Stimulated activated CD4-positive, alpha-beta T cell treated with anti-CD3 and anti-CD28 coated beads, Interleukin-12 subunit alpha, Interleukin-12 subunit beta, amount 100 ng/mL, for 4 hours (primary cell): ENCODE measurements around the gene CYP27C1.
A peak's percentile ranks its signal among the peaks of the same experiment; 100 is the strongest.
"Not testable (repeated sequence)": the region's sequence is repeated elsewhere in the genome, so short reads cannot be mapped to it uniquely, and the experiment has no call there.

Experiments
- DNase-seq: peaks from one replicate; pipeline ENCODE4 v3.0.0-alpha.2; 2020

The CYP27C1 gene

DNA sequence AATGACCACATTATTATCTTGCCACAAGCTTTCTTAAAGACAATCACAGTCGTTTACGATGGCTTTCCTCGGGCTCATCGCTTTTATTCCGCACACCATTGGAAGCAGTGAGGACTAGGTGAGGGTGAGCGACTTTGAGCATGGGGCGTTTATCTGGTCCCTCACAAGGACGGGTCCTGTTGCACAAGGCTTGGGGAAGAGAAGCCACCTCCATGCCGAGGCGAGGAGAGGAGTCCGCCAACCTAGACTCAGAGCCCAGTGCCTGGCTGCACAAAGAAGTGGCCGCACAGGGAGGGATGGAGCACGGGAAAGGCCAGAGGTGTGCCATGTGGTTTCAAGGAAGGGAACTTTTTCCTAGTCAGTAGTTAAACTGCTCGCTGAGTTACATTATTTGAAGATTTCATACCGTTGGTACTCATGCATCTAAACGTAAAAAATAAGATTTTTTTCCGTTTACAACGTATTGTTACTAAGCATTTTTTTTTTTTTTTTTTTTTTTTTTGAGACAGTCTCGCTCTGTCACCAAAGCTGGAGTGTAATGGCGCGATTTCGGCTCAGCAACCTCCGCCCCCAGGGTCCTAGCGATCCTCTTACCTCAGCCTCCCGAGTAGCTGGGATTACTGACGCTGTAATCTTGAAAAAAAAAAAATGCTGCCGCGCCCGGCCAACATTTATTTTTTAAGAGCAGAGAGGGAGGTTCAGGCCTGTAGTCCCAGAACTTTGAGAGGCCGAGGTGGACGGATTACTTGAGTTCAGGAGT, 849 bp upstream of the CYP27C1 start:
- DNase-seq: no peak

- DNase-seq: peak; percentile 15
Measured at GRCh38 chr2:127219171-127220070, 678 bp downstream of the CYP27C1 start.

GRCh38 chr2:127218812-127219170, 1.3 kb downstream of the CYP27C1 start:
- no peak for DNase-seq

DNA sequence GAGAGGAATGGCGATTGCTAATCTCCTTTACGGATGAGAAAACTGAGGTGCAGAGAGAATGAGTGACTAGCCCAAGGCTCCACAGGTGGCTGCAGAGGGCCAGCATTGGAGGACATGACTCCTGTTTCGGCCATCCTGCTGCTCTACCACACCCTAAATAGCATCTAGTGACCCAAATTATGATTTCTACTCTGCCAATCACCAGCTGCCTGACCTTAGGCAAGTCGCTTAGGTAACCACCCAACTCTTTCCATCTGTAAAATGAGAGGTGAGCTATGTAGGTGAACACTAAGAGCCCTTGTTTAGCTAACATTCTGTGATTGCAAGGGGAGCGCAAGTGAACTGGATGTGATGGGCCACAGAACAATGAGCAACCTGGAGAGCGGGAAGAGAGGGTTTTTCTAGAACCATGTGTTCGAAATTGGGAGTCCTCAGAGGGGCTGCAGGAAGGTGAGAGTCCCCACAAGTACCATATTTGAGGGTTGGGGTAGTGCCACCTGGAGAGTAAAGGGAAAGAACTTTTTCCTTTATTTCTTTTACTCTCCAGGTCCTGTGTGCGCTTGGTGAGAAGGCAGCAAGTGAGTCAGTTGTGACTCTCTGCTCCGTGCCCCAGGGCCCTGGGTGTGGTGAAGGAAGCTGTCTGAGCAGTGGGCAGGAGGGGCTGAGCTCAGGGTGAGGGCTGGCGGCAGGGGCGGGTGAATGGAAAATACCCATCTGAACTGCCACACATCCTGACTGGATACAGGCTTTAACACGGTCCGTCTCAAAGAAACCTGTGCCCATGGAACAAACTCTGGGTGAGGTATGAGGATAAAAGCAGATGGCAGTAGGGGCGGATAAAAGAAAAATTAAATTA, 2.4 kb downstream of the CYP27C1 start:
- DNase-seq: no peak

DNA sequence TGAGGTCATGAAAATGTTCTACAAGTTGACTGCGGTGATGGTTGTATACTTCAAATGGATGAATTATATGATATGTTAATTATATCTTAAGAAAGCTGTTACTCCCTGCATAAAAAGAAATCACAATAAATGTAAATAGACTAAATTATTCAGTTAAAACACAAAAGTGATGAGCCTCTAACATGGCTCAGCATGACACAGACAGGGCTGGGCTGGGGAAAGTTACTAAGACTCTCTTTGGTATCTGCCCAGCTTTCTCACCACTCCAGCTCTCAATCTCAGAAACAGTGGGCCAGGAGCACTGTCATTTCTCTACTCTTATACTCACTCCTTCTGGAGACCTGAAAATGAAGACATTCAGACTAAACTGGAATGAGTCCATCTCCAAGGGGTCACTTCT, 3.5 kb downstream of the CYP27C1 start:
- DNase-seq: no peak

DNA sequence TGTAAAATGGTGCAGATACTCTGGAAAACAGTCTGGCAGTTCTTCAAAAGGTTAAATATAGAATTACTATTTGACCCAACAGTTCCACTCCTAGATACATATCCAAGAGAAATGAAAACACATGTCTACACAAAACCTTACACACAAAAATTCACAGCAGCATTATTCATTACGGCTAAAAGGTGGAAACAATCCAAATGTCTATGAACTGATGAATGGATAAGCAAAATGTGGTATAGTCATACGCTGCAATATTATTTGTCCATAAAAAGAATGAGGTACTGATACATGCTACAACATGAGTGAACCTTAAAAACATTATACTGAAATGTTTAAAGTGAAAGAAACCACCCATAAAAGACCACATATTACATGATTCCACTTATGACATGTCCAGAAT, 4.0 kb downstream of the CYP27C1 start:
- no peak for DNase-seq

GRCh38 chr2:127214201-127214600, 5.9 kb downstream of the CYP27C1 start:
- DNase-seq: not testable (repeated sequence)

DNA sequence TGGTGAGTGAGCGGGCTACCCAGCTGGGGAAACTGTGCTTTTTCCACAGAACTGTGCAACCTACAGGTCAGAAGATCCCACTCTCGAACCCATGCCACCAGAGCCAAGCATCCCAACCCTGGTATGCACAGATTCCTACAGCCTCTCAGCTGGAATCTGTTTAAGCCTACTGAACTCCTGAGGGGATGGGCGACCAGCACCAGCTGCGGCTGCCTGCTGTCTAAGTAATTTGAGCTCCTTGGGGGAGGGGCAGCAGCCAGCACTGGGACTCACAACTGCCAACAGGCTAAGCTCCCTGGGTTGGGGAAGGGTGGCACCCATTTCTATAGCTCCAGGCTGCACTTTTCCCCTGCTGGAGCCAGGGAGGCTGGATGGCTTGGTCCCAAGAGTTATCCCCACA, 11.8 kb downstream of the CYP27C1 start:
- no peak for DNase-seq

DNA sequence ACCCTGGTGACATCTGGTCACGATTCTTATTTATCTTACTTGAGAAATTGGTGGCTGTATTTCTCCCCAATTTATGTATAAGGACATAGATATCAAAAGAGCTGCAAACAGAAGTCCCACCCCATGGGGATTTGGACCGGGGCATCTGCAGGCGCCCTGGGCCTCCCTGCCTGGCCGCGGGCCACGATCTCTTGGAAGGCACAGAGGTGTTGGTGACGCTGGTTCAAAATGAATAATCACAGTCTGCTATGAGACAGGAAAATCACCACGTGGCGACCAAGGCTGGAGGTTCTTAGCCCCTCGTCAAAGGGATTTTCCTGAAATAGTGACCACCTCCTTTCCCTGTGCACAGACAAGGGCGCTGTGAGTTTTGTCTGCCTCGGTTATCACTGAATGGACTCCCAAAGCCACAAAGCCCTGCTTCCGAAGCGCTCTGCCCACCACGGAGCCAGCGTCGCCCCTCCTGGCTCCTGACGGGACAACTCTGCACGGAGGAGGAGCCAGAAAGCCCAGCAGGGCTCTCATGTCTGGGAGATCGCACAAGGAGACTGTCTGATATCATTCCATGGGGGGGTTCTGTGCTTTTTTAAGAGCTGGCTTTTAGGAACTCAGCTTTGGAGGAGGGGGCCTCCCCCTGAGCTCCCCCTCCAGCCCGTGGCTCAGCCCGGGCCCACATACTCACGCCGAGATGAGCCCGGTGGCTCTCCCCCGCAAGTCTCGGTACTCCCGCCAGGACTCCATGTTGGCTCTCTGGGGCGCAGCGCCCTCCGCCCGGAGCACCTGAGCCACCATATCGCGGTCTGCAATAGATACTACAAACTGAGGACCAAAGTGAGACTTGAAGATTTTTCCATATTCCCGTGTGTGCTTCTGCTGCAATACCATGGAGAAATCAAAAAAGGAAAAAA, 14.6 kb downstream of the CYP27C1 start:
- DNase-seq: no peak

GRCh38 chr2:127201452-127201851, 18.6 kb downstream of the CYP27C1 start:
- DNase-seq: no peak

DNA sequence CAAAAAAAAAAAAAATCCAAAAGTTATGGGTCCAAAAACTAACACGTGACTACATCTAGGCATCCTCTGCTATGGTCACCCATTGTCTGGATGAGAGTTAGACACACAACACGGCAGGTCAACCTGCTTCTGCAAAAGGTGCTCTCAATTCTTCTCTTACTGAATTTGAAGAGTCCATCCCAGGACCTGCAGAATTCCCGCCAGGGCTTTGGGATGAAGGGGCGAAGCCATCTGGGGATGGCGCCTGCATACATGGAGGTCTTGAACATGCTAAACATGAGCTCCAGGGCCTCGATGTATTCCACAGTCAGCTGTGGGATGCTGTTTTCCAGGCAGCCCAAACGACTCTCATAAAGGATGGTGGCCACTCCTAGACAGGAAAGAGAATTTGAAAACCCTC, 19.1 kb downstream of the CYP27C1 start:
- no peak for DNase-seq

- DNase-seq: no peak
Measured at GRCh38 chr2:127199223-127199622, 20.9 kb downstream of the CYP27C1 start.

- peak; percentile 51 for DNase-seq
Measured at GRCh38 chr2:127197475-127198385, 22.4 kb downstream of the CYP27C1 start.

DNA sequence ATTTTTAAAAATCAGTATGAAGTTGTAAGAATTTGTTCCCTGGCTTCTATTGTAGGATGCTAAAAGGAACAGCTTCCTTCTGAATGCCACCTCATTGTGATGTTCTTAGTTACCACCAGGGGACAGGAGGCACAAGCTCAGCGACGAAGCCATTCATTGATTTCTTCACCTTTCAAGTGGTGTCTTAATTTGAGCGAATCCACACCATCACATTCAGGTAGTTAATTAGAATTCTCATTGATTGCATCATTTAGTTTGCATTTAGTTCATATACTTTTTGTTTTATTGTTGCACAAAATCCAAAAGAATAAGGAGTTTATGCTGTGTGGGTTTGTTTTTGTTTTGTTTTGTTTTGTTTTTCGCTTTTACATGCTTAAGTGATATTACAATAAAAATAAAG, 23.1 kb downstream of the CYP27C1 start:
- DNase-seq: no peak

DNA sequence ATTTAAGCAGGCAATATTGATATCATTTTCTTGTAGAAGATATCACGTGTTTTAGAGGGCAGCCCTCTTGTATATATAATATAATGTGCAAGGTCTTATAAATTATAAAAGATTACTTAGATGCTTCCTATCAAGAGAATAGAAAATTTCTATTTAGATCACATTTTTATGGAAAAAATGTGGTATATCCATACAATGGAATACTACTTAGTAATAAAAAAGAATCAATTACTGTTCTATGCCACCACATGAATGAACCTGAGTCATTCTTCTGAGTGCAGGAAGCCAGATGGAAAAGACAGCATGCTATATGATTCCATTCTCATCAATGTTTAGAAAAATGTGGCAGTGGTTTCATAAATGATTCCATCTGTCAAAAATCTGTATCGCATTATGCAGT, 23.6 kb downstream of the CYP27C1 start:
- DNase-seq: no peak

- DNase-seq: no peak
Measured at GRCh38 chr2:127195140-127196074, 24.7 kb downstream of the CYP27C1 start.

DNA sequence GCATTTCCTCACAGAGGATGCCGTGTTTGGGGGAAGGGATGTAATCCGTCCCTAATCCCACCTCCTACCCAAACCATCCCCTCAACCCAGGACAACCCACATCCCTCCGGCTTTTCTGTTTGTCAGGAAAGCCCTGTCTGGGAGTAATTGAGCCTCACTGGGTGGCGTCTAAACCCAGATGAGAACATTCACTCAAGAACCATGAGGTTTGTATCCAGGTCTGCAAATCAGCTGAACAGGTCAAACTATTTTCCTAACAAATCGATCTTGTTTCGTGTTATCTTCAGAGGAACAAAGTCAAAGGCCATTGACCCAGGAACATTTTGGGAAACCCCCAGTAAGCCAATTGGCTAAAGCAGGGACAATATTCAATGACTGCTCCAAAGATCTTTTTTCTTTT, 25.7 kb downstream of the CYP27C1 start:
- no peak for DNase-seq

- DNase-seq: no peak
Measured at GRCh38 chr2:127193967-127194280, 26.2 kb downstream of the CYP27C1 start.

GRCh38 chr2:127193164-127193966, 26.7 kb downstream of the CYP27C1 start:
- DNase-seq: no peak
